ENCODE results near the gene GPR52.
"Not testable (repeated sequence)": the region's sequence is repeated elsewhere in the genome, so short reads cannot be mapped to it uniquely, and the experiment has no call there.

The GPR52 gene

GRCh38 chr1:174447866-174448530 is at the start of gene GPR52:
TSS of gene GPR52 (plus strand) at chr1:174447964. CDS start at chr1:174448112, 148 bp downstream.
- DNase-seq = no peak

DNA sequence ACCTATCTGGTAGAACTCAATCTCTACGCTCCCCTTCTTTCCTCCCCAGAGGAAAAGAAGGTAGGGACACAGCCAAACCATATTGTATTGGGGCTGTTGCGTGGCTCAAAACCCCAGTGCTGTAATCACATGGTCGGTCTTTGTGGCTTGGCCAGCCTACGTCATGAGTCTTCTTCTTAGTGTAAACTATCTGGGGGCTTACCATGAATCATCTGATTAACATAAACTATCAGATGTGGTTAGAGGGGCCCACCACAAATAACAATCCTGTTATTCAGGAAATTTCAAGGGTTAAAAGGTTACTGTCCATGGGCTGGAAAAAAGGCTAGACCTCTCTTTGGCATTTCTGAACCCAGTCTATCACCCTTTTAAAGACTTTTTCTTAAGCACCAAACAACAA is 49.5 kb upstream of the GPR52 start:
- DNase-seq = no peak

GRCh38 chr1:174399211-174399610 is 48.6 kb upstream of the GPR52 start:
- no peak for DNase-seq

- DNase-seq = no peak
Measured at GRCh38 chr1:174401075-174401474, 46.7 kb upstream of the GPR52 start.

DNA sequence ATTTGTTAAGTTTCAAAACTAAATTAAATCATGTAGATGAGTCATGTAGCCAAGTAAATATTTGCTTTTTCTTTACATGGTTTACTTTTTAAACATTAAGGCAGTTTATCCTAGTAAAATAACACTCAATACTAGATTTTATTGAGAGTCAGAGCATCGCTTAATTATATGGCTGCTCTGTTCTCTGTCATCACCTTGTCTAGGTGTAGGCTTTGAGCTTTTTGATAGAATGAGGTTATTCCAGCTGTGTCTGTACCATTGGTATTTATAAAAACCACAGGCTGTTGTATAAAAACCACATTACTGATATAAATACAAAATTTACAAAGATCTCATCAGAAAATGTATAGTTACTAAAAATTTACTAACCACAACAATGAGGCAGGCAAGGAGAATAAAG is 42.5 kb upstream of the GPR52 start:
- DNase-seq = no peak

DNA sequence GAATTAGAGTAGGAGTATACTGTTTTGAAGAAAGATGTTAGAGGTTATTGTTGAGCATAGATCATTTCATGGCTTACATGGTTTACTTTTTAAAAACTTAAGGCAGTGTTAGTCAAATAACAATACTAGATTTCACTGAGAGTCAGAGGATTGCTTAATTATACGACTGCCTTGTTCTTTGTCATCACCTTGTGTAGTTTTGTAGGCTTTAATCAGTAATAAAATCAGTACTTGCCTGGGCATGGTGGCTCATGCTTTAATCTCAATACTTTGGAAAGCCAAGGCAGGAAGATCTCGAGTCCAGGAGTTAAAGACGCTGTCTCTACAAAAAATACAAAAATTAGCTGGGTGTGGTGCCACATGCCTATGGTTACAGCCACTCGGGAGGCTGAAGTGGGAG is 41.3 kb upstream of the GPR52 start:
- DNase-seq = no peak

DNA sequence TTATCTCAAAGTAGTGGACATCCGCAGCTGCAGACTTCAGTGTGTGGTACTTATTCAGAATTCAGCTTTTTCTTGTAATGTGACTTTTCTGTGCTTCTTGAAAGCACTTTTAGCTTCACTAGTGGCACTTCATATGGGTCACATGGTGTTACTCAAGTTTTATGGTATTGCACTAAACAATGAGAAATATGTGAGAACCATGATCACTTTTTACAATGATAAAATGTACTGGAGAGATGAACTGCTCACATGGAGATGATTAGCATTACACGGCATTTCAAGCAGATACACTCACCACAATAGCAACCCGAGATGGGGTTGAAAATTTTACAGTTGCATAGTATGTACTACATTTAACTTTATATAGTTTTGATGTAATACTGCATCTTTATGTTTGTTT is 40.1 kb upstream of the GPR52 start:
- DNase-seq = no peak

DNA sequence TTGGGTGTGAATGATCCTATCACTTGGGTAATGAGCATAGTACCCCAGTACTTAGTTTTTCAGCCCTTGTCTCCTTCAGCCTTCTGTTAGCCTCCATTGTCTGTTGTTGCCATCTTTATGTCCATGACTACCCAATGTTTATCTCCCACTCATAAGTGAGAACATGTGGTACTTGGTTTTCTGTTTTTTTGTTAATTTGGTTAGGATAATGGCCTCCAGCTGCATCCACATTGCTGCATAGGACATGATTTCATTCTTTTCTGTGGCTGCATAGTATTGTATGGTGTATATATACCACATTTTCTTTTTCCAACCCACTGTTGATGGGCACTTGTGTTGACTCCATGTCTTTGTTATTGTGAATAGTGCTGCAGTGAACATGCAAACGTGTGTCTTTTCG is 39.6 kb upstream of the GPR52 start:
- DNase-seq = no peak

- not testable (repeated sequence) for DNase-seq
Measured at GRCh38 chr1:174409801-174410200, 38.0 kb upstream of the GPR52 start.

DNA sequence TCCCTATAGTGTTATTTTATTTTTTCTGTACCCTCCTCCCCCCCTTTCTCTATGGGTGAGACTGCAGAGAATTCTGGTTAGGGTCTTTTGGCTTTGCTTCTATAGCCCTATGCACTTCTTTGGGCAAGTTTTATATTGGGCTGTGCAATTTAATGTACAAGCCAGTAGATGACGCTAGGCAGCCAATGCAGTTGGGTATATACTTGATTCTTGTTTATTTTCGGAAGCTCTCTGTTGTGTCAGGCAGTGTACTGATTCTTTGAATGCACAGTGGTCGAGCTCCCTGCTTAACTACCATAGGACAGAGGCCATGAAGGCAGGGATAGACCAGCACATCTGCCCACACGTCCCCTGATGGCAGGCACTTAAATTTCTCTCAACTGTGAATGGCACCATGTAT is 34.1 kb upstream of the GPR52 start:
- DNase-seq = no peak

- DNase-seq = no peak
Measured at GRCh38 chr1:174414203-174414602, 33.6 kb upstream of the GPR52 start.

GRCh38 chr1:174415506-174415905 is 32.3 kb upstream of the GPR52 start:
- DNase-seq = no peak

DNA sequence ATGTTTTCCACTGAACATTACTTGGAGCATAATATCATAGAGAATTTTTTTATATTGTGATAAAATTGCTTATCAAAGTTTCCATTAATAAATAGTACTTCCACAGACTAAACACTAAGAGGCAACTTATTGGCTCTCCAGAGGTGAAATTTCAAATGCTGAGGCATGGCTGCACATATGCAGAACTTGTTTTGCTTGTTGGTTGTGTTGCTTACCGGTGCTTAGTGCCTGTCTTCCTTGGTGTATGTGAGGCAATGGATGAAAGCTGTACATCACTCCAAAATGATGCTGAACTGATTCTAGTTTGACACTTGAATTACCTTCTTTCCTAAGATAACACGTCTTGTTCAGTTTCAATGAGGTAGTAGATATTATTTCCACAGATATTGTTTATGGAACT is 29.8 kb upstream of the GPR52 start:
- no peak for DNase-seq

DNA sequence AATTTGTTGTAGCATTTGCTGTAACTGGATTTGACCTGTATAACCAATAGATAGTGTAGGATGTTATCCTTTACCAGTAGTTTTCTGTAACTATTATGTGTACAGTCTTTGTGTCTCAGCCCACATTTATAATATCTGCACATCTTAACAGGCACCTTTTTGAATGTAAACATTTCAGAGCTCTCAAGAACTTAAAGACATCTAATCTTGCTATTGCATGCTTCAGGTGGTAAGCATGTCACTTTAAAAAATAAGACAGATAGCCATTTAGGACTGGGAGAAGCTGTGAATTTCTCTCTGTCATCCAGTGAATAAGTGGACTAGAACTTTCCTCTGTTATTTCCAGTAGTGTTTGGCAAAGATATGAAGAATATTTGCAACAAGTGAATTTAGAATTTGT is 22.6 kb upstream of the GPR52 start:
- DNase-seq = no peak

DNA sequence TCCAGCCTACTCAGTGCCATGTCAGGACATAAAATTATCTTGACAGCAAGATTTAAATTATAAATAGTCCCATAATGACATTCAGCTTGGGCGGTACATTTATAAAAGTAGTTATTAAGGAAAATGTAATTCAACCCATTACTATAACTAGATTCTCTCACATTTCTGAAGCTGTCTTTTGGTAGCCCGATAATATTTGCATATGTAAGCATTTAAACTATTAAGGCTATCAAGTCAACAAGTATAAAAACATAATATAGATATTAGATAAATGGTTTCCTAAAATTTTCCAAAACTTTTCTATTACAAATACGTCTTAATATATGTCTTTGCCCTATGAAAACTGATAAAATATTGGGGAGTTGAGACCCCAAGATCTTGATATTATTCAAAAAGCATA is 21.6 kb upstream of the GPR52 start:
- DNase-seq = no peak

DNA sequence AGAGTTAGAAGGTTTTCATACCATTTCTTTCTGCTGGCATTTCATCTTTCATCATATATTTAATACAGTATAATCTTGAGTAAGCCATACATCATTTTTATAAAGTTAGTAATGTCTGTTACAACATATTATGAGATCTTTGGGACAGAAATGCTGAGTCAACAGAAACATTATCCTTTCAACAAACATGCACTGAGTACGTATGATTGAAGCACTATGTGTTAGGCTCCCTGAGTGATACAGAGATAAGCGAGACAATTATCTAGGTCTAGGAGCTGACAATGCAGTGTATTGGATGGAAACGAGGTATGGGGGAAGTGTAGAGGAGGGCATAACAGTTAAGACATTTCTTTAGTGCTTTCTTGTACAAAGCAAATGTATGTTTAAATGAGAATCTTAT is 19.7 kb upstream of the GPR52 start:
- no peak for DNase-seq

GRCh38 chr1:174428739-174429138 is 19.0 kb upstream of the GPR52 start:
- DNase-seq = no peak

GRCh38 chr1:174433451-174433850 is 14.3 kb upstream of the GPR52 start:
- DNase-seq = no peak

DNA sequence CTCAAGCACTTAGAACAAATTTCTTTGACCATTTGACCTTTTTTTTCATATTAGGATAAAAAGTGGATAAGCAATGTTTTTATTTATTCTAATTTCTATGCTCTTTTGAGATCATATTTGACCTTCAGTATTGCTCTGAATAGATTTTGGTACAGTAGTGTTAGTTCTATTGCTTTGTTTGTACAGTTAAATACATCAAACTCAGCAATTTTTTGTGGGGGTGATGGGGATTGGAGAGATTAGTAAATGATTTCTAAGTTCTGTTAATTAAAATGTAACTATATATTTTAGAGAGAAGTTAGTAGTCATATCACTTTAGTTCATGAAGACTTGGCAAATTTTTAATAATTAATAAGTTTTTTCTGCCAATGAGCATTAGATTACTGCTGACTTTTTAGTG is 2.4 kb upstream of the GPR52 start:
- DNase-seq = no peak

GRCh38 chr1:174445817-174446216 is 1.9 kb upstream of the GPR52 start:
- no peak for DNase-seq

- DNase-seq = no peak
Measured at GRCh38 chr1:174448531-174448883, 743 bp downstream of the GPR52 start.

DNA sequence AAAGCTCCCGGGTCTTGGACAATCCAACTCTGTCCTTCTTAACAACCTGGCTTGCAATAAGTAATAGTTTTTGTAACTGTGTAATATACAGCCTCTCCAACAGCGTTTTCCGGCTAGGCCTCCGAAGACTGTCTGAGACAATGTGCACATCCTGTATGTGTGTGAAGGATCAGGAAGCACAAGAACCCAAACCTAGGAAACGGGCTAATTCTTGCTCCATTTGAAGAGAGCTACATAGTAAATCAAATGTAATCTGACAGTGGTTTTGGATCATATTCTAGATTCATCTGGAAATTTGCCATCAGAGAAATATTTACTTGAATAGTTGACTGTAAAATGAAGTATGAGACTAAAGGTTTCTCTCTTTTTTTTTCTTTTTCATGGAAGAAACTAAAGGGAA is 1.2 kb downstream of the GPR52 start:
- DNase-seq = no peak

GRCh38 chr1:174451408-174451807 is 3.6 kb downstream of the GPR52 start:
- DNase-seq = no peak

GRCh38 chr1:174465855-174466254 is 18.1 kb downstream of the GPR52 start:
- no peak for DNase-seq

GRCh38 chr1:174466607-174467006 is 18.8 kb downstream of the GPR52 start:
- DNase-seq = no peak

- DNase-seq = no peak
Measured at GRCh38 chr1:174469052-174469451, 21.3 kb downstream of the GPR52 start.
